Endothelial cell of umbilical vein (primary cell): Measurements from ENCODE around the gene DLG5. TPM values are rescaled to one million over a fixed set of nuclear protein-coding genes. Genes with fewer than 3 reads are reported as not detected.

Experiments used
- BruUV-seq: library from RNA; stranded (reverse); fragments of 400-500 nt; replicated peaks from 2 replicates; lab custom pipeline; 2021; lab: Mats Ljungman, UMichigan
- CTCF ChIA-PET: fragments of 300-600, 350-600 bp; sonication (Branson Sonifier 250); formaldehyde crosslinking; loops from one replicate; lab custom pipeline; 2021; ENCODE audit warnings: antibody characterized with exemption, inconsistent platforms; lab: Charles Lee
- POLR2A ChIA-PET: fragments of 300-600, 350-600 bp; sonication (Branson Sonifier 250); formaldehyde crosslinking; loops from one replicate; lab custom pipeline; 2021; ENCODE audit warnings: antibody characterized with exemption, inconsistent platforms; lab: Charles Lee
- DNase-seq: peaks from one replicate; pipeline ENCODE4 v3.0.0-alpha.2; 2011; ENCODE audit warnings: low read depth, low spot score
- FAIRE-seq: peaks from 2 replicates; lab custom pipeline; 2011; peaks lifted over from hg19 to GRCh38; lab: Jason Lieb, UNC
- H2AFZ ChIP-seq: 2 replicates; pipeline ENCODE4 v1.6.0; 2012; ENCODE audit warnings: low read depth, low read length, control low read depth, inconsistent platforms
- H3K27ac ChIP-seq: 2 replicates; pipeline ENCODE4 v1.5.1; 2011; ENCODE audit warnings: low read depth, mild to moderate bottlenecking, control low read depth, low read length, moderate library complexity; ENCODE audit not compliant: insufficient read depth
- H3K27me3 ChIP-seq, 2 experiments: 2 replicates each; pipeline versions ENCODE4 v1.6.0 to v1.6.1; 2011; ENCODE audit warnings: low read length in 2 of 2, mixed read lengths in 1 of 2; ENCODE audit not compliant: control insufficient read depth in 2 of 2, insufficient read depth in 2 of 2
- H3K36me3 ChIP-seq, 2 experiments: 2 replicates in 1 of 2; 3 replicates in 1 of 2; pipeline ENCODE4 v1.5.1; 2011; ENCODE audit warnings: low read length in 2 of 2, mild to moderate bottlenecking in 1 of 2, moderate library complexity in 1 of 2; ENCODE audit not compliant: control insufficient read depth in 2 of 2, insufficient read depth in 2 of 2; ENCODE audit errors: extremely low read depth in 1 of 2
- H3K4me1 ChIP-seq: 3 replicates; pipeline ENCODE4 v1.5.1; 2011; ENCODE audit warnings: mild to moderate bottlenecking, low read length; ENCODE audit not compliant: control insufficient read depth, insufficient read depth; ENCODE audit errors: extremely low read depth
- H3K4me2 ChIP-seq: 2 replicates; pipeline ENCODE4 v1.6.1; 2011; ENCODE audit warnings: low read length, control low read depth, mixed read lengths; ENCODE audit not compliant: insufficient read depth
- H3K4me3 ChIP-seq, 3 experiments: fragments of 200-600 bp in 1 of 3; sonication (generic), shearing (Covaris generic) in 1 of 3; replicated peaks in 1 of 3; 2 replicates each; pipeline ENCODE4 v1.5.1; 2011 to 2016; ENCODE audit warnings: control low read depth in 3 of 3, low read length in 3 of 3, mild to moderate bottlenecking in 2 of 3, inconsistent platforms in 1 of 3, low read depth in 1 of 3, moderate library complexity in 1 of 3; ENCODE audit not compliant: insufficient read depth in 1 of 3
- H3K79me2 ChIP-seq: 2 replicates; pipeline ENCODE4 v1.6.0; 2012; ENCODE audit warnings: low read length, inconsistent platforms; ENCODE audit not compliant: control insufficient read depth, insufficient read depth
- H3K9ac ChIP-seq: replicated peaks from 2 replicates; pipeline ENCODE3; 2011; ENCODE audit warnings: low read length, control low read depth; ENCODE audit not compliant: insufficient read depth; ENCODE audit errors: extremely low read depth
- H3K9me1 ChIP-seq: replicated peaks from 3 replicates; pipeline ENCODE4 v1.6.0; 2011; ENCODE audit warnings: mild to moderate bottlenecking, low read length; ENCODE audit not compliant: control insufficient read depth, insufficient read depth; ENCODE audit errors: extremely low read depth
- H3K9me3 ChIP-seq: replicated peaks from 2 replicates; pipeline ENCODE4 v1.5.1; 2012; ENCODE audit warnings: low read length, inconsistent platforms; ENCODE audit not compliant: control insufficient read depth, insufficient read depth
- H4K20me1 ChIP-seq: replicated peaks from 2 replicates; pipeline ENCODE3; 2011; ENCODE audit warnings: mild to moderate bottlenecking, low read length; ENCODE audit not compliant: control insufficient read depth, insufficient read depth; ENCODE audit errors: extremely low read depth
- GATA2 ChIP-seq: IDR thresholded peaks from 2 replicates; pipeline ENCODE4 v1.7.0; 2011; ENCODE audit warnings: low read depth, mild to moderate bottlenecking, moderate library complexity, mixed read lengths, low read length; ENCODE audit not compliant: insufficient read length, insufficient read depth
- JUN ChIP-seq: IDR thresholded peaks from 2 replicates; pipeline ENCODE4 v1.6.1; 2011; ENCODE audit warnings: borderline replicate concordance, low read depth; ENCODE audit not compliant: insufficient read length, insufficient read depth
- MAX ChIP-seq: IDR thresholded peaks from 2 replicates; pipeline ENCODE4 v1.6.1; 2011; ENCODE audit not compliant: insufficient read depth, insufficient read length
- MYC ChIP-seq: IDR thresholded peaks from one replicate; pipeline ENCODE4 v1.6.1; 2011; ENCODE audit warnings: mild to moderate bottlenecking, low read depth, low read length
- POLR2A ChIP-seq: IDR thresholded peaks from 2 replicates; pipeline ENCODE4 v1.6.1; 2012; ENCODE audit warnings: low read depth, mild to moderate bottlenecking, control low read depth, low read length
- dilution Hi-C: fragments of 300-500 bp; cut with MboI; formaldehyde crosslinking; loops from one replicate; pipeline ENCODE4 v1.15.0; 2019; ENCODE audit warnings: low sequenced_read_pairs; ENCODE audit not compliant: extremely low pct_ligation_motif_present
- intact Hi-C: fragments of 100-400 bp; cut with micrococcal nuclease; formaldehyde crosslinking; loops from one replicate; pipeline ENCODE4 v1.10.0; 2022
- polyA plus RNA-seq, 4 experiments: library from polyadenylated mRNA; depleted of rRNA in 3 of 4; stranded (reverse) in 3 of 4; unstranded in 1 of 4; fragments of >200 nt; gene quantifications; 2 replicates each; pipeline versions ENCODE4 v1.2.1 to v1.2.3, GENCODE V29; 2011 to 2012; ENCODE audit warnings: missing spikeins in 1 of 4
- total RNA-seq: library from RNA; stranded (reverse); gene quantifications from 2 replicates; pipeline ENCODE4 v1.2.3, GENCODE V29; 2021
- TF ChIP-seq, protein P1 (sequence below), 2 donors: IDR thresholded peaks; 1 replicate in 1 of 2; 2 replicates in 1 of 2; pipeline ENCODE4 v1.5.1; 2011; ENCODE audit warnings: low read length in 2 of 2, mild to moderate bottlenecking in 2 of 2, moderate library complexity in 2 of 2, control low read depth in 1 of 2, inconsistent platforms in 1 of 2, low read depth in 1 of 2; ENCODE audit not compliant: insufficient read depth in 1 of 2; ENCODE audit errors: extremely low read depth in 1 of 2

DLG5 gene
- total and polyA plus RNA-seq, 2 donors (not counting 3 experiments of a cell fraction or from before 2014, with no cell fraction given), result 12.3 to 24.9 TPM

DNA sequence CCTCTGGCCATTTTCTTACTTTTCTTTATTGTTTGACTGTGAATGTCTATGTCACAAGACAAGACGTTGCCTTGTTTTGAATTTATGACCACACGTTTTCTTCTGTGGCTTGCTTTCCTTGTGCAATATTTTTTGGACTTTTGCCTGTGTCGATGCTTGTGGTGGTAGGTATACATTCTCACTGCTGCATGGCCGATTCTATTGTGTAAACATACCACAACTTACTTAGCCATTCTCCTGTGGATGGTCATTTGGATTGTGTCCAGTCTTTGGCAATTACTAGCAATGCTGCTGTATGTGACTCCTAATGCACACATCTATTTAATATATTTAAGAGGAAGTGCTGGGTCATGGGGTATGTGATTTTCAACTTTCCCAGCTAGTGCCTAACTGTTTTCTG is 18.0 kb upstream of the DLG5 start:
- POLR2A ChIA-PET, result no interaction called here
- BruUV-seq, result no TSS peak

More for the DNA sequence above, 18.0 kb upstream of the DLG5 start:
- FAIRE-seq (no peak), DNase-seq (no peak)
- H3K27me3 ChIP-seq, result peaks cover 0 to 2% of the 10 kb centered on the region in 2 experiments
- peaks cover 15% of the 10 kb centered on the region for H3K4me1 ChIP-seq
- intact Hi-C loops (no loop called here), dilution Hi-C loops (no loop called here)
- no peak overlapping the region for H3K4me2 ChIP-seq
- H3K79me2 ChIP-seq, result no peaks in the 10 kb centered on the region
- TF ChIP-seq POLR2A (no peak), MYC (no peak), MAX (no peak), GATA2 (no peak), JUN (no peak)
- TF ChIP-seq, protein P1, sequence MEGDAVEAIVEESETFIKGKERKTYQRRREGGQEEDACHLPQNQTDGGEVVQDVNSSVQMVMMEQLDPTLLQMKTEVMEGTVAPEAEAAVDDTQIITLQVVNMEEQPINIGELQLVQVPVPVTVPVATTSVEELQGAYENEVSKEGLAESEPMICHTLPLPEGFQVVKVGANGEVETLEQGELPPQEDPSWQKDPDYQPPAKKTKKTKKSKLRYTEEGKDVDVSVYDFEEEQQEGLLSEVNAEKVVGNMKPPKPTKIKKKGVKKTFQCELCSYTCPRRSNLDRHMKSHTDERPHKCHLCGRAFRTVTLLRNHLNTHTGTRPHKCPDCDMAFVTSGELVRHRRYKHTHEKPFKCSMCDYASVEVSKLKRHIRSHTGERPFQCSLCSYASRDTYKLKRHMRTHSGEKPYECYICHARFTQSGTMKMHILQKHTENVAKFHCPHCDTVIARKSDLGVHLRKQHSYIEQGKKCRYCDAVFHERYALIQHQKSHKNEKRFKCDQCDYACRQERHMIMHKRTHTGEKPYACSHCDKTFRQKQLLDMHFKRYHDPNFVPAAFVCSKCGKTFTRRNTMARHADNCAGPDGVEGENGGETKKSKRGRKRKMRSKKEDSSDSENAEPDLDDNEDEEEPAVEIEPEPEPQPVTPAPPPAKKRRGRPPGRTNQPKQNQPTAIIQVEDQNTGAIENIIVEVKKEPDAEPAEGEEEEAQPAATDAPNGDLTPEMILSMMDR (IDR thresholded peaks at IDR 0.05; ENCODE audit: extremely low read depth in 1 of 2, insufficient read depth in 1 of 2, low read depth in 1 of 2, low read length in 2 of 2), result no peak
- H3K36me3 ChIP-seq, result no peaks in the 10 kb centered on the region
- H4K20me1 ChIP-seq, result no peaks in the 10 kb centered on the region
- no peaks in the 10 kb centered on the region for H3K9me3 ChIP-seq
- no peaks in the 10 kb centered on the region for H3K9me1 ChIP-seq
- no peak overlapping the region for H2AFZ ChIP-seq
- no peak overlapping the region for H3K4me3 ChIP-seq
- CTCF ChIA-PET, result no interaction called here
- H3K9ac ChIP-seq, result no peak overlapping the region
- H3K27ac ChIP-seq, result no peak overlapping the region
